Astrocyte (in vitro differentiated cells and primary cell): ENCODE measurements around the gene COA4. TPM values are rescaled to one million over a fixed set of nuclear protein-coding genes. Genes with fewer than 3 reads are reported as not detected.

Experiments
- DNase-seq: peaks from one replicate; pipeline ENCODE4 v3.0.0-alpha.2; 2010; ENCODE audit warnings: low read depth
- FAIRE-seq: peaks from 2 replicates; lab custom pipeline; 2011; peaks lifted over from hg19 to GRCh38; lab: Jason Lieb, UNC
- H2AFZ ChIP-seq: 2 replicates; pipeline ENCODE4 v1.6.0; 2012; ENCODE audit warnings: low read depth, low read length, inconsistent platforms
- H3K27ac ChIP-seq: 2 replicates; pipeline ENCODE4 v1.5.1; 2011; ENCODE audit warnings: low read depth, low read length, inconsistent platforms
- H3K27me3 ChIP-seq: 2 replicates; pipeline ENCODE4 v1.6.0; 2011; ENCODE audit warnings: low read length, inconsistent platforms; ENCODE audit not compliant: insufficient read depth
- H3K36me3 ChIP-seq: 2 replicates; pipeline ENCODE4 v1.5.1; 2011; ENCODE audit warnings: low read length, inconsistent platforms; ENCODE audit not compliant: insufficient read depth
- H3K4me1 ChIP-seq: 2 replicates; pipeline ENCODE4 v1.5.1; 2011; ENCODE audit warnings: low read length, inconsistent platforms; ENCODE audit not compliant: insufficient read depth
- H3K4me2 ChIP-seq: 2 replicates; pipeline ENCODE4 v1.6.0; 2012; ENCODE audit warnings: low read length, inconsistent platforms
- H3K4me3 ChIP-seq: 2 replicates; pipeline ENCODE4 v1.5.1; 2011; ENCODE audit warnings: low read depth, mild to moderate bottlenecking, low read length, inconsistent platforms; ENCODE audit not compliant: insufficient read depth
- H3K79me2 ChIP-seq: 2 replicates; pipeline ENCODE4 v1.6.0; 2012; ENCODE audit warnings: mild to moderate bottlenecking, low read length, inconsistent platforms; ENCODE audit not compliant: insufficient read depth
- H3K9ac ChIP-seq: 2 replicates; pipeline ENCODE4 v1.6.0; 2012; ENCODE audit warnings: mild to moderate bottlenecking, low read length, inconsistent platforms
- H3K9me3 ChIP-seq: 2 replicates; pipeline ENCODE4 v1.5.1; 2012; ENCODE audit warnings: low read depth, mild to moderate bottlenecking, low read length, inconsistent platforms; ENCODE audit not compliant: insufficient read depth
- H4K20me1 ChIP-seq: 2 replicates; pipeline ENCODE4 v1.6.0; 2012; ENCODE audit warnings: low read length, inconsistent platforms; ENCODE audit not compliant: insufficient read depth
- H3K27ac Mint-ChIP-seq: one replicate; pipeline ENCODE4 v1.8.0; 2021; ENCODE audit warnings: mild to moderate bottlenecking, mixed read lengths; ENCODE audit not compliant: unreplicated experiment
- H3K27me3 Mint-ChIP-seq: one replicate; pipeline ENCODE4 v1.8.0; 2021; ENCODE audit warnings: low read depth, mixed read lengths; ENCODE audit not compliant: unreplicated experiment
- H3K36me3 Mint-ChIP-seq: one replicate; pipeline ENCODE4 v1.8.0; 2021; ENCODE audit warnings: low read depth, mixed read lengths; ENCODE audit not compliant: unreplicated experiment
- H3K4me1 Mint-ChIP-seq: one replicate; pipeline ENCODE4 v1.8.0; 2021; ENCODE audit warnings: low read depth, mixed read lengths; ENCODE audit not compliant: unreplicated experiment
- H3K4me3 Mint-ChIP-seq: one replicate; pipeline ENCODE4 v1.8.0; 2021; ENCODE audit warnings: mild to moderate bottlenecking, moderate library complexity, mixed read lengths; ENCODE audit not compliant: unreplicated experiment
- H3K9me3 Mint-ChIP-seq: one replicate; pipeline ENCODE4 v1.8.0; 2021; ENCODE audit warnings: mild to moderate bottlenecking, mixed read lengths; ENCODE audit not compliant: unreplicated experiment
- CTCF ChIP-seq: IDR thresholded peaks from 2 replicates; pipeline ENCODE4 v1.5.1; 2011; ENCODE audit warnings: low read depth, mild to moderate bottlenecking, inconsistent platforms, low read length, moderate library complexity; ENCODE audit not compliant: insufficient read depth
- EZH2 ChIP-seq: IDR thresholded peaks from 2 replicates; pipeline ENCODE4 v1.6.1; 2012; ENCODE audit warnings: mild to moderate bottlenecking, low read length, inconsistent platforms; ENCODE audit not compliant: insufficient read depth
- total RNA-seq: library from RNA; stranded (reverse); gene quantifications from 2 replicates; pipeline ENCODE4 v1.2.1, GENCODE V29; 2021

Gene COA4
- total RNA-seq, 1 donor from 2014 or later, result 59.0 TPM

- Histone ChIP-seq H3K9me3 (no peaks in the 10 kb centered on the region), H2AFZ (no peak overlapping the region), H3K4me3 (no peak overlapping the region), H3K36me3 (peaks cover 2% of the 10 kb centered on the region), H3K4me1 (no peaks in the 10 kb centered on the region), H3K27me3 (no peaks in the 10 kb centered on the region), H4K20me1 (no peaks in the 10 kb centered on the region), H3K9ac (no peak overlapping the region), H3K27ac (no peak overlapping the region), H3K79me2 (no peaks in the 10 kb centered on the region), H3K4me2 (no peak overlapping the region)
- no peak for FAIRE-seq
- peaks cover under 1% of the 10 kb centered on the region for H3K4me1 Mint-ChIP-seq
- no peaks in the 10 kb centered on the region for H3K27me3 Mint-ChIP-seq
- no peak for TF ChIP-seq EZH2
- no peak for TF ChIP-seq CTCF
- no peak overlapping the region for H3K27ac Mint-ChIP-seq
- no peak overlapping the region for H3K4me3 Mint-ChIP-seq
- no peak for DNase-seq
- H3K9me3 Mint-ChIP-seq, result no peaks in the 10 kb centered on the region
- peaks cover 5% of the 10 kb centered on the region for H3K36me3 Mint-ChIP-seq
Observed at GRCh38 chr11:73833067-73833466, 43.6 kb downstream of the COA4 start.

- Histone ChIP-seq H3K9me3 (no peaks in the 10 kb centered on the region), H3K4me2 (no peak overlapping the region), H3K9ac (no peak overlapping the region), H3K36me3 (peaks cover 2% of the 10 kb centered on the region), H3K27me3 (no peaks in the 10 kb centered on the region), H3K27ac (no peak overlapping the region), H2AFZ (no peak overlapping the region), H3K4me1 (no peaks in the 10 kb centered on the region), H4K20me1 (no peaks in the 10 kb centered on the region), H3K4me3 (no peak overlapping the region), H3K79me2 (no peaks in the 10 kb centered on the region)
- Mint-ChIP-seq H3K4me3 (no peak overlapping the region), H3K27me3 (no peaks in the 10 kb centered on the region), H3K4me1 (no peaks in the 10 kb centered on the region), H3K9me3 (no peaks in the 10 kb centered on the region), H3K27ac (no peak overlapping the region), H3K36me3 (peaks cover 11% of the 10 kb centered on the region)
- DNase-seq (no peak), FAIRE-seq (no peak)
- TF ChIP-seq CTCF (no peak), EZH2 (no peak)
Observed at GRCh38 chr11:73830261-73830660, 46.4 kb downstream of the COA4 start.

Other genes with a start within 250 kb of the COA4 start
- 4.5 and 5.8 TPM in 2 replicates for gene PLEKHB1, start 230.3 kb downstream of the COA4 start, total RNA-seq
- gene RAB6A, start 115.8 kb downstream of the COA4 start, total RNA-seq, result 185 and 200 TPM in 2 replicates
- gene MRPL48, start 89.0 kb downstream of the COA4 start, total RNA-seq, result 23.8 and 24.6 TPM in 2 replicates
- gene PAAF1, start 153 bp upstream of the COA4 start, total RNA-seq, result 14.2 and 15.6 TPM in 2 replicates
- gene DNAJB13, start 74.2 kb upstream of the COA4 start, total RNA-seq, result 1.2 and 1.3 TPM in 2 replicates
- 57.9 and 83.0 TPM in 2 replicates for gene UCP2, start 106.0 kb upstream of the COA4 start, total RNA-seq
- 0.65 and 2.0 TPM in 2 replicates for gene UCP3, start 132.2 kb upstream of the COA4 start, total RNA-seq